Endodermal cell (in vitro differentiated cells): ENCODE measurements around the gene CACHD1. TPM values are rescaled to one million over a fixed set of nuclear protein-coding genes. Genes with fewer than 3 reads are reported as not detected.

Experiments used
- DNase-seq: peaks from one replicate; pipeline ENCODE4 v3.0.0-alpha.2; 2017
- H3K27ac ChIP-seq: 2 replicates; pipeline ENCODE4 v1.5.1; 2013; ENCODE audit warnings: mild to moderate bottlenecking, low read depth, low read length, moderate library complexity
- H3K27me3 ChIP-seq: 2 replicates; pipeline ENCODE4 v1.6.1; 2013; ENCODE audit warnings: mild to moderate bottlenecking, low read length, moderate library complexity; ENCODE audit not compliant: insufficient read depth, control insufficient read depth, poor library complexity, severe bottlenecking
- H3K36me3 ChIP-seq: 2 replicates; pipeline ENCODE4 v1.7.0; 2013; ENCODE audit warnings: mild to moderate bottlenecking, low read length, moderate library complexity; ENCODE audit not compliant: control insufficient read depth, insufficient read depth
- H3K4me1 ChIP-seq: one replicate; pipeline ENCODE4 v1.7.0; 2013; ENCODE audit warnings: low read length; ENCODE audit not compliant: control insufficient read depth, insufficient read depth
- H3K4me3 ChIP-seq: 2 replicates; pipeline ENCODE4 v1.5.1; 2013; ENCODE audit warnings: mild to moderate bottlenecking, low read length, moderate library complexity
- H3K9ac ChIP-seq: 2 replicates; pipeline ENCODE4 v1.6.1; 2013; ENCODE audit warnings: mild to moderate bottlenecking, low read length, moderate library complexity; ENCODE audit not compliant: poor library complexity, severe bottlenecking; ENCODE audit errors: extremely low read depth
- H3K9me3 ChIP-seq: 2 replicates; pipeline ENCODE4 v1.6.1; 2013; ENCODE audit warnings: mild to moderate bottlenecking, low read length, moderate library complexity; ENCODE audit not compliant: control insufficient read depth
- H3K27ac Mint-ChIP-seq: 2 replicates; pipeline ENCODE4 v1.8.0; 2020; ENCODE audit warnings: mixed read lengths
- H3K27me3 Mint-ChIP-seq: 2 replicates; pipeline ENCODE4 v1.8.0; 2021; ENCODE audit warnings: mild to moderate bottlenecking, mixed read lengths; ENCODE audit not compliant: insufficient read depth
- H3K36me3 Mint-ChIP-seq: 2 replicates; pipeline ENCODE4 v1.8.0; 2020; ENCODE audit warnings: low read depth, mixed read lengths
- H3K4me1 Mint-ChIP-seq: 2 replicates; pipeline ENCODE4 v1.8.0; 2020; ENCODE audit warnings: mixed read lengths
- H3K4me3 Mint-ChIP-seq: 2 replicates; pipeline ENCODE4 v1.8.0; 2020; ENCODE audit warnings: mild to moderate bottlenecking, moderate library complexity, mixed read lengths
- H3K9me3 Mint-ChIP-seq: 2 replicates; pipeline ENCODE4 v1.8.0; 2020; ENCODE audit warnings: mild to moderate bottlenecking, mixed read lengths
- CTCF ChIP-seq: fragments of 200-600 bp; sonication (generic); conservative IDR thresholded peaks from 2 replicates; pipeline ENCODE4 v1.5.0; 2021; ENCODE audit warnings: antibody characterized with exemption, mild to moderate bottlenecking
- WGBS, 2 experiments: methylation state at CpG; one replicate each; pipeline versions ENCODE4 v1.1.5 to v1.1.7; 2013; ENCODE audit warnings: missing lambda C conversion rate in 2 of 2, mixed read lengths in 1 of 2; ENCODE audit not compliant: insufficient coverage in 1 of 2, insufficient read length in 1 of 2; 5-methylcytosine and 5-hydroxymethylcytosine counted together
- total RNA-seq, 2 donors: library from RNA; stranded (reverse); fragmentation: NEBNext Ultra II Directional in 1 of 2; extraction: Animal tissue kit (Norgen Biotek cat#: 25700) in 1 of 2; gene quantifications; 2 replicates in 1 of 2; 3 replicates in 1 of 2; pipeline ENCODE4 v1.2.1, GENCODE V29; 2021

The CACHD1 gene
- total RNA-seq, 2 donors from 2014 or later = 29.2 to 40.7 TPM

- no peak overlapping the region for H3K27ac Mint-ChIP-seq
- Histone ChIP-seq H3K9me3 (no peaks in the 10 kb centered on the region), H3K27me3 (no peaks in the 10 kb centered on the region), H3K4me3 (no peak overlapping the region), H3K9ac (no peak overlapping the region), H3K27ac (no peak overlapping the region), H3K4me1 (peaks cover 8% of the 10 kb centered on the region), H3K36me3 (no peaks in the 10 kb centered on the region)
- H3K9me3 Mint-ChIP-seq = no peaks in the 10 kb centered on the region
- H3K27me3 Mint-ChIP-seq = no peaks in the 10 kb centered on the region
- H3K36me3 Mint-ChIP-seq = peaks cover 3% of the 10 kb centered on the region
- 93% methylated on average over 8 to 10 of the region's 10 CpGs for WGBS, 2 experiments
- DNase-seq = no peak
- no peak overlapping the region for H3K4me3 Mint-ChIP-seq
- H3K4me1 Mint-ChIP-seq = peaks cover 52% of the 10 kb centered on the region
- TF ChIP-seq CTCF = no peak
Measured at GRCh38 chr1:64527165-64527564, 57.2 kb downstream of the CACHD1 start.

- H3K4me3 Mint-ChIP-seq = no peak overlapping the region
- peaks cover 2% of the 10 kb centered on the region for H3K9me3 Mint-ChIP-seq
- Histone ChIP-seq H3K9me3 (no peaks in the 10 kb centered on the region), H3K9ac (no peak overlapping the region), H3K27me3 (no peaks in the 10 kb centered on the region), H3K27ac (no peak overlapping the region), H3K4me1 (peaks cover 8% of the 10 kb centered on the region), H3K36me3 (no peaks in the 10 kb centered on the region), H3K4me3 (no peak overlapping the region)
- no peak for DNase-seq
- TF ChIP-seq CTCF = no peak
- no peak overlapping the region for H3K27ac Mint-ChIP-seq
- H3K27me3 Mint-ChIP-seq = no peaks in the 10 kb centered on the region
- peaks cover 53% of the 10 kb centered on the region for H3K4me1 Mint-ChIP-seq
- peaks cover 9% of the 10 kb centered on the region for H3K36me3 Mint-ChIP-seq
Measured at GRCh38 chr1:64527786-64528185, 57.9 kb downstream of the CACHD1 start.

- Mint-ChIP-seq H3K4me1 (peaks cover 45% of the 10 kb centered on the region), H3K4me3 (no peak overlapping the region)
- no peaks in the 10 kb centered on the region for H3K27me3 ChIP-seq
Measured at GRCh38 chr1:64530969-64531692, 61.2 kb downstream of the CACHD1 start.

More at GRCh38 chr1:64530969-64531692, 61.2 kb downstream of the CACHD1 start:
- peaks cover 15% of the 10 kb centered on the region for H3K36me3 Mint-ChIP-seq
- Histone ChIP-seq H3K4me3 (no peak overlapping the region), H3K9ac (no peak overlapping the region), H3K27ac (no peak overlapping the region), H3K9me3 (no peaks in the 10 kb centered on the region), H3K36me3 (no peaks in the 10 kb centered on the region), H3K4me1 (peaks cover 5% of the 10 kb centered on the region)
- peaks cover 8% of the 10 kb centered on the region for H3K9me3 Mint-ChIP-seq
- H3K27ac Mint-ChIP-seq = peak overlapping the region; percentile 6
- TF ChIP-seq CTCF = no peak
- no peaks in the 10 kb centered on the region for H3K27me3 Mint-ChIP-seq
- DNase-seq = no peak
